GM23248 (cell line): ENCODE results near the gene VWA5B2. TPM values are rescaled to one million over a fixed set of nuclear protein-coding genes. Genes with fewer than 3 reads are reported as not detected.

Experiments used
- DNase-seq: peaks from one replicate; pipeline ENCODE4 v3.0.0-alpha.2; 2015
- H2AFZ ChIP-seq: fragments of 200-600 bp; sonication (generic); 2 replicates; pipeline ENCODE4 v1.6.1; 2016; ENCODE audit warnings: antibody characterized with exemption
- H3F3A ChIP-seq: fragments of 200-600 bp; sonication (generic); 2 replicates; pipeline ENCODE4 v1.6.1; 2016; ENCODE audit warnings: mild to moderate bottlenecking, antibody characterized with exemption, mixed run types; ENCODE audit not compliant: insufficient read depth
- H3K27ac ChIP-seq: fragments of 200-600 bp; sonication (generic); 2 replicates; pipeline ENCODE4 v1.5.1; 2016; ENCODE audit warnings: mild to moderate bottlenecking
- H3K27me3 ChIP-seq: fragments of 200-600 bp; sonication (generic); replicated peaks from 2 replicates; pipeline ENCODE4 v1.6.1; 2016; ENCODE audit warnings: mild to moderate bottlenecking; ENCODE audit not compliant: insufficient read depth
- H3K36me3 ChIP-seq: fragments of 200-600 bp; sonication (generic); 2 replicates; pipeline ENCODE4 v1.6.1; 2016; ENCODE audit warnings: low read depth, mild to moderate bottlenecking
- H3K4me1 ChIP-seq: fragments of 200-600 bp; sonication (generic); 2 replicates; pipeline ENCODE4 v1.6.1; 2016; ENCODE audit warnings: mild to moderate bottlenecking; ENCODE audit not compliant: insufficient read depth
- H3K4me2 ChIP-seq: fragments of 200-600 bp; sonication (generic); one replicate; pipeline ENCODE4 v1.6.1; 2016; ENCODE audit warnings: mild to moderate bottlenecking; ENCODE audit not compliant: unreplicated experiment
- H3K4me3 ChIP-seq: fragments of 200-600 bp; sonication (generic); 2 replicates; pipeline ENCODE4 v1.5.1; 2016; ENCODE audit warnings: mild to moderate bottlenecking
- H3K79me2 ChIP-seq: fragments of 200-600 bp; sonication (generic); 2 replicates; pipeline ENCODE4 v1.6.1; 2016; ENCODE audit warnings: mild to moderate bottlenecking; ENCODE audit not compliant: insufficient read depth
- H3K9ac ChIP-seq: fragments of 200-600 bp; sonication (generic); 2 replicates; pipeline ENCODE4 v1.6.1; 2016; ENCODE audit warnings: mild to moderate bottlenecking
- H3K9me2 ChIP-seq: fragments of 200-600 bp; sonication (generic); 2 replicates; pipeline ENCODE4 v1.6.1; 2016; ENCODE audit warnings: mixed run types, mild to moderate bottlenecking, moderate library complexity; ENCODE audit not compliant: insufficient read depth
- H3K9me3 ChIP-seq: fragments of 200-600 bp; sonication (generic); one replicate; pipeline ENCODE4 v1.6.1; 2017; ENCODE audit warnings: low read depth
- H4K20me1 ChIP-seq: fragments of 200-600 bp; sonication (generic); 2 replicates; pipeline ENCODE4 v1.6.0; 2016; ENCODE audit not compliant: insufficient read depth
- EZH2 ChIP-seq: fragments of 200-600 bp; sonication (generic); IDR thresholded peaks from 2 replicates; pipeline ENCODE4 v1.6.1; 2018; ENCODE audit warnings: antibody characterized with exemption, mild to moderate bottlenecking; ENCODE audit not compliant: insufficient read depth, poor library complexity, severe bottlenecking
- EZH2phosphoT487 ChIP-seq: fragments of 200-600 bp; sonication (generic); IDR thresholded peaks from 2 replicates; pipeline ENCODE4 v1.6.1; 2018; ENCODE audit warnings: antibody characterized with exemption, moderate library complexity, mild to moderate bottlenecking, low read depth; ENCODE audit not compliant: insufficient read depth
- WGBS, 2 experiments: methylation state at CpG; one replicate each; pipeline ENCODE4 v1.1.6; 2015 to 2017; ENCODE audit warnings: low lambda C conversion rate in 2 of 2, low coverage in 1 of 2; ENCODE audit errors: missing lambda C conversion rate in 2 of 2; 5-methylcytosine and 5-hydroxymethylcytosine counted together
- in situ Hi-C: fragments of 300-500 bp; cut with MboI; formaldehyde crosslinking; loops from 2 replicates; pipeline ENCODE4 v1.15.0; 2020
- polyA plus RNA-seq: library from polyadenylated mRNA; unstranded; fragments of >200 nt; fragmentation: Nextera tagmentation; extraction: Ambion mirVana; gene quantifications from 2 replicates; pipeline ENCODE4 v1.2.1, GENCODE V29; 2016
- total RNA-seq: library from RNA; depleted of rRNA; stranded (reverse); fragments of >200 nt; shearing (Covaris generic); gene quantifications from 2 replicates; pipeline ENCODE4 v1.2.3, GENCODE V29; 2014

The VWA5B2 gene
- total and polyA plus RNA-seq, 2 experiments from 2014 or later: not detected

GRCh38 chr3:184198509-184198908 lies 30.9 kb upstream of the VWA5B2 start:
- TF ChIP-seq EZH2phosphoT487 (no peak), EZH2 (no peak)
- H3K4me1 ChIP-seq: no peaks in the 10 kb centered on the region
- in situ Hi-C loops: no loop called here
- no peaks in the 10 kb centered on the region for H3K9me3 ChIP-seq
- H3K27me3 ChIP-seq: no peaks in the 10 kb centered on the region
- H3K36me3 ChIP-seq: no peaks in the 10 kb centered on the region; the same call in 1 of the 2 replicates
- whole genome bisulfite sequencing, 2 experiments: 78 to 82% methylated on average over 9 of the region's 9 CpGs
- no peak overlapping the region for H3K9ac ChIP-seq
- H3K79me2 ChIP-seq: no peaks in the 10 kb centered on the region
- H4K20me1 ChIP-seq: no peaks in the 10 kb centered on the region
- H3K4me2 ChIP-seq: no peak overlapping the region
- no peaks in the 10 kb centered on the region for H3K9me2 ChIP-seq
- DNase-seq: no peak
- no peaks in the 10 kb centered on the region for H3F3A ChIP-seq
- no peak overlapping the region for H2AFZ ChIP-seq
- no peak overlapping the region for H3K4me3 ChIP-seq
- H3K27ac ChIP-seq: no peak overlapping the region

GRCh38 chr3:184200825-184201224 lies 28.6 kb upstream of the VWA5B2 start:
- H3K36me3 ChIP-seq: no peaks in the 10 kb centered on the region
- H3K4me2 ChIP-seq: no peak overlapping the region
- peaks cover 2% of the 10 kb centered on the region; the same call in 1 of the 2 replicates for H3K27me3 ChIP-seq
- TF ChIP-seq EZH2phosphoT487: no peak
- TF ChIP-seq EZH2: no peak
- H2AFZ ChIP-seq: no peak overlapping the region
- no peak for DNase-seq
- no peaks in the 10 kb centered on the region for H3K9me2 ChIP-seq
- H3K9ac ChIP-seq: no peak overlapping the region
- H3K79me2 ChIP-seq: no peaks in the 10 kb centered on the region
- no peaks in the 10 kb centered on the region for H4K20me1 ChIP-seq
- H3K27ac ChIP-seq: no peak overlapping the region
- no peaks in the 10 kb centered on the region for H3K9me3 ChIP-seq
- no peaks in the 10 kb centered on the region for H3K4me1 ChIP-seq
- no peaks in the 10 kb centered on the region for H3F3A ChIP-seq
- H3K4me3 ChIP-seq: no peak overlapping the region
- in situ Hi-C loops: no loop called here

- H3K36me3 ChIP-seq: no peaks in the 10 kb centered on the region
- no peak for DNase-seq
- no peak overlapping the region for H3K9ac ChIP-seq
- no peaks in the 10 kb centered on the region for H3K9me3 ChIP-seq
- H3K4me2 ChIP-seq: no peak overlapping the region
- H3K9me2 ChIP-seq: no peaks in the 10 kb centered on the region
- H3K79me2 ChIP-seq: no peaks in the 10 kb centered on the region
- H3K27me3 ChIP-seq: peaks cover 12% of the 10 kb centered on the region; the same call in 1 of the 2 replicates
- no peak overlapping the region for H3K4me3 ChIP-seq
- no peak overlapping the region for H3K27ac ChIP-seq
- in situ Hi-C loops: no loop called here
- H3K4me1 ChIP-seq: no peaks in the 10 kb centered on the region
- no peak overlapping the region for H2AFZ ChIP-seq
- WGBS, 2 experiments: 78 to 81% methylated on average over 8 of the region's 8 CpGs
- no peaks in the 10 kb centered on the region for H3F3A ChIP-seq
- TF ChIP-seq EZH2 (no peak), EZH2phosphoT487 (no peak)
- no peaks in the 10 kb centered on the region for H4K20me1 ChIP-seq
These were observed 25.9 kb upstream of the VWA5B2 start for GRCh38 chr3:184203526-184203925.

GRCh38 chr3:184209146-184209923 lies 20.1 kb upstream of the VWA5B2 start:
- Histone ChIP-seq H3K27ac (no peak overlapping the region), H3K9me2 (no peaks in the 10 kb centered on the region), H4K20me1 (no peaks in the 10 kb centered on the region), H3K9ac (no peak overlapping the region), H3K4me1 (no peaks in the 10 kb centered on the region), H3K4me3 (no peak overlapping the region), H3K79me2 (no peaks in the 10 kb centered on the region), H2AFZ (no peak overlapping the region), H3F3A (no peaks in the 10 kb centered on the region), H3K9me3 (no peaks in the 10 kb centered on the region), H3K36me3 (no peaks in the 10 kb centered on the region), H3K4me2 (no peak overlapping the region), H3K27me3 (peaks cover 15% of the 10 kb centered on the region; the same call in 1 of the 2 replicates)
- in situ Hi-C loops: no loop called here
- 22 to 23% methylated on average over 11 of the region's 11 CpGs for WGBS, 2 experiments
- TF ChIP-seq EZH2: no peak
- TF ChIP-seq EZH2phosphoT487: no peak
- DNase-seq: no peak

GRCh38 chr3:184211297-184211696 lies 18.1 kb upstream of the VWA5B2 start:
- Histone ChIP-seq H3K9me2 (no peaks in the 10 kb centered on the region), H2AFZ (no peak overlapping the region), H3K27me3 (peaks cover 10% of the 10 kb centered on the region; the same call in 1 of the 2 replicates), H3K27ac (no peak overlapping the region), H3K79me2 (no peaks in the 10 kb centered on the region), H3K9me3 (no peaks in the 10 kb centered on the region), H3K4me3 (no peak overlapping the region), H3K9ac (no peak overlapping the region), H3K36me3 (no peaks in the 10 kb centered on the region), H3K4me2 (no peak overlapping the region), H3K4me1 (no peaks in the 10 kb centered on the region), H3F3A (no peaks in the 10 kb centered on the region), H4K20me1 (no peaks in the 10 kb centered on the region)
- WGBS, 2 experiments: 71 to 72% methylated on average over 5 of the region's 5 CpGs
- in situ Hi-C loops: no loop called here
- TF ChIP-seq EZH2: no peak
- TF ChIP-seq EZH2phosphoT487: no peak
- DNase-seq: no peak
